Measurements from ENCODE around the gene GPR63.

DNA sequence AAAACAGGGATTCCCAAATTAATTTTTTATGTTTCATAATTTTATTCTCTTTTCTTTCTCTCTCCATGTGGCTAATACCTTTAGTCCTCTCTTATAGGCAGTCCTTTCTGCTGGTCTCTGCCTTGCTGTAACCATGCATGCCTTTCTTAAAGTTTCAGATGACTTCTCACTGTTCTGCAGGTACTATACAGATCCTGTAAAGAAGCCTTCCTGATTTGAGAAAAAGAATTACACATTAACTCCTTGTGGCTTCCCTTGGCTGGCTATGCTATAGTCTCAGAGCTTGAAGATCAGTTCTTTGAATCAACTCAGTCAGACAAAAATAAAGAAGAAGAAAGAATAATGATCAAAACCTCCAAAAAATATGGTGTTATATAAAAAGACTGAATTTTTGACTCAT lies 7.3 kb upstream of the GPR63 start:
- TF ChIP-seq CTCF (IDR thresholded peaks at IDR 0.05): no peak
- TF ChIP-seq POLR2A (IDR thresholded peaks at IDR 0.05): no peak
